ENCODE data around the gene MIX23.

- TF ChIP-seq POLR2AphosphoS5 (IDR thresholded peaks at IDR 0.05) (no peak), CTCF (IDR thresholded peaks at IDR 0.05) (no peak), POLR2A (IDR thresholded peaks at IDR 0.05) (no peak)
These were observed 38.1 kb upstream of the MIX23 start for GRCh38 chr3:122421101-122421500.
